Skeletal muscle satellite cell (primary cell): ENCODE data around the gene IFI44L.
A peak's percentile ranks its signal among the peaks of the same experiment; 100 is the strongest.

Experiments
- H3K27me3 ChIP-seq: 2 replicates; pipeline ENCODE4 v1.7.0; 2013; ENCODE audit warnings: low read length; ENCODE audit not compliant: control insufficient read depth, insufficient read depth
- H3K36me3 ChIP-seq: 2 replicates; pipeline ENCODE4 v1.7.0; 2013; ENCODE audit warnings: mild to moderate bottlenecking, control low read depth, low read length; ENCODE audit not compliant: insufficient read depth
- H3K4me1 ChIP-seq: 2 replicates; pipeline ENCODE4 v1.7.0; 2013; ENCODE audit warnings: low read length; ENCODE audit not compliant: control insufficient read depth, insufficient read depth
- H3K4me2 ChIP-seq: 2 replicates; pipeline ENCODE4 v1.7.0; 2013; ENCODE audit warnings: mild to moderate bottlenecking, low read length
- H3K4me3 ChIP-seq: 2 replicates; pipeline ENCODE4 v1.7.0; 2013; ENCODE audit warnings: low read length
- H3K9ac ChIP-seq: 2 replicates; pipeline ENCODE4 v1.7.0; 2013; ENCODE audit warnings: mild to moderate bottlenecking, low read depth, low read length, moderate library complexity
- H3K9me3 ChIP-seq: replicated peaks from 2 replicates; pipeline ENCODE4 v1.7.0; 2013; ENCODE audit warnings: mild to moderate bottlenecking, control low read depth, low read length

IFI44L gene

DNA sequence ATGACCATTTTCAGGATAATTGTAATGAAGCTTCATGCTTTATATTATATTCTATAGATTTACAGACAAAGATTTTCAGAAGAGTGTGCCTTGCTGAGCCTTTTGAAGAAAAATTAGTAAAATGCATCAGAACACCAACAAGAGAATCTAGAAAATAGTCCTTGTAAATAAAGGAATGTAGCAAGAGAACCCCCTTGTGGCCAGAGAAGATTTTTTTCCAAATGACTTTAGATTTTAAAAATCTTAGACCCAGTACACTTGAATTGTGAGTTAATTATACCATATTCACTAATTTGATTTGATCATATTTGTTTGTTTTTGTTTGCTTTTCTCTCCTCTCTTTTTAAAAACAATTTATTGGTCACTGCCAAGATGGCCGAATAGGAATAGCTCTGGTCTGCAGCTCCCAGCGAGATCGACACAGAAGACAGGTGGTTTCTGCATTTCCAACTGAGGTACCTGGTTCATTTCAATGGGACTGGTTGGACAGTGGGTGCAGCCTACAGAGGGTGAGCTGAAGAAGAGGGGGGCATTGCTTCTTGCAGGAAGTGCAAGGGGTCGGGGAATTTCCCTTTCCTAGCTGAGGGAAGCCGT lies 12.8 kb upstream of the IFI44L start:
- no peak overlapping the region for H3K9ac ChIP-seq
- no peaks in the 10 kb centered on the region for H3K36me3 ChIP-seq
- H3K27me3 ChIP-seq: no peaks in the 10 kb centered on the region
- no peak overlapping the region for H3K4me3 ChIP-seq
- no peaks in the 10 kb centered on the region for H3K9me3 ChIP-seq
- no peak overlapping the region for H3K4me2 ChIP-seq
- peaks cover 12% of the 10 kb centered on the region for H3K4me1 ChIP-seq

DNA sequence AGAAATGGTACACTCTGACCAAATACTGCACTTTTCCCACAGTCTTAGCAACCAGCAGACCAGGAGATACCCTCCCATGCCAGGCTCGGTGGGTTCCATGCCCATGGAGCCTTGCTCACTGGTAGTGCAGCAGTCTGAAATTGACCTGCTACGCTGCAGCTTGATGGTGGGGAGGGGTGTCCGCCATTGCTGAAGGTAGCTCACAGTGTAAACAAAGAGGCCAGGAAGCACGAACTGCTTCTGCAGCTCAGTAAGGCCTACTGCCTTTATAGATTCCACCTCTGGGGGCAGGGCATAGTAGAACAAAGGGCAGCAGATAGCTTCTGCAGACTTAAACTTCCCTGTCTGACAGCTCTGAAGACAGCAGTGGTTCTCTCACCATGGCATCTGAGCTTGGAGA lies 12.3 kb upstream of the IFI44L start:
- no peaks in the 10 kb centered on the region for H3K9me3 ChIP-seq
- no peak overlapping the region for H3K4me2 ChIP-seq
- no peaks in the 10 kb centered on the region for H3K36me3 ChIP-seq
- H3K27me3 ChIP-seq: no peaks in the 10 kb centered on the region
- no peak overlapping the region for H3K4me3 ChIP-seq
- no peak overlapping the region for H3K9ac ChIP-seq
- H3K4me1 ChIP-seq: peaks cover 12% of the 10 kb centered on the region

DNA sequence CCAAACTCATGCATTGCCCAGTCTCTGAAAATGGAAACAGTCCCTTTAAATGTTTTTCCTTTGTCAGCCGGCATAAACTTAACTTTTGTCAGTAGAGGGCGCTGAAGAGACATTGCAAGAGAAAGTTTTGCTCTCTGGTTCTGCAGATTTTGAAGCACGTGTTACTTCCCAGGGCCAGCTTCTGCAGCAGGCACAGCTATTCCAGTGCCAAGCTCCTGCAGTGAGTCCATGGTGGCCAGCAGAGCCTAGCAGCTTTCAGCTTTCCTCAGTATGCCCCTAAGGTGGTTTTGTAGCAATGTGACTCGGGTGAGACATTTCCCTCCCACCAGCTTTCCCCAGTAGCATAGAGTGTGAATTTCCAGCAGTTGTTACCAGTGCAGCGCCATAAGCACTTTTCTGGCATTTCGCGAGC lies 2.6 kb upstream of the IFI44L start:
- Histone ChIP-seq H3K9me3 (no peaks in the 10 kb centered on the region), H3K4me2 (peak overlapping the region; percentile 43), H3K36me3 (no peaks in the 10 kb centered on the region), H3K9ac (no peak overlapping the region), H3K4me3 (no peak overlapping the region), H3K4me1 (peaks cover 22% of the 10 kb centered on the region), H3K27me3 (no peaks in the 10 kb centered on the region)

DNA sequence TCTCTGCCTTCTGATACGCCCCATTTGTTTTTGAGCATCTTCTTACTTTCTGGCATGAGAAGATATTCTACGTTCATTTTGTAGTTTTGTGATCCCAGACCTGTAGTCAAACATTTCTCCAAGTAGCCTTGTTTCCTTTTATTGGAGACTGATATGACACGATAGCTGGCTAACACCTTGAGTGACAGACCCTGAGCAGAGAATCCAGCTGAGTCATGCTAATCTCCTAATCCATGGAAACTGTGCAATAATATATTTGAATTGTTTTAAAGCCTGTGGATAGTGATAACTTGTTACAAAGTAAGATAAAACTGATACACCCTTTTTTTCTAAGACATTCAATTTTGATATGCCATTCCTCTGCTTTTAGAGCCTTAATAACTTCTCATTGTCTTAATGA lies 1.2 kb upstream of the IFI44L start:
- no peaks in the 10 kb centered on the region for H3K27me3 ChIP-seq
- no peaks in the 10 kb centered on the region for H3K9me3 ChIP-seq
- no peaks in the 10 kb centered on the region for H3K36me3 ChIP-seq
- H3K9ac ChIP-seq: peak overlapping the region; percentile 79
- H3K4me3 ChIP-seq: peak overlapping the region; percentile 69
- peaks cover 22% of the 10 kb centered on the region for H3K4me1 ChIP-seq
- H3K4me2 ChIP-seq: peak overlapping the region; percentile 91

DNA sequence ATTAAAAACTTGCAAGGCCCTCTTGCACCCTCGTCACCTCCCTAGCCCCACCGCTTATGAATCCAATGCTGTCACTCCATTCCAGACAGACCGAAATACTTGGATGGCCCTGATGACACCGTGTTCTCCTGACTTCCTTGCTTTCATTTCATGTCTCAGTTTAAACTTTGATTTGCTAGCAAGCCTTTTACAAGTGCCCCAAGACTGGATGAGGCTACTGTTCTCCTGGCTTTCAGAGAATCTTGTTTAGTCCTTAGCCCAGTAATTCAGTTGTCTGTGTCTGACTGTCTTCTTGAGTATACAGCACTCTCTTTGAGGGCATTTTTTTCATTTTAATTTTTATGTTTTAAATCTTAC lies 824 bp upstream of the IFI44L start:
- peak overlapping the region; percentile 91 for H3K4me2 ChIP-seq
- peak overlapping the region; percentile 79 for H3K9ac ChIP-seq
- no peaks in the 10 kb centered on the region for H3K9me3 ChIP-seq
- no peaks in the 10 kb centered on the region for H3K27me3 ChIP-seq
- peaks cover 22% of the 10 kb centered on the region for H3K4me1 ChIP-seq
- H3K4me3 ChIP-seq: peak overlapping the region; percentile 69
- H3K36me3 ChIP-seq: no peaks in the 10 kb centered on the region

DNA sequence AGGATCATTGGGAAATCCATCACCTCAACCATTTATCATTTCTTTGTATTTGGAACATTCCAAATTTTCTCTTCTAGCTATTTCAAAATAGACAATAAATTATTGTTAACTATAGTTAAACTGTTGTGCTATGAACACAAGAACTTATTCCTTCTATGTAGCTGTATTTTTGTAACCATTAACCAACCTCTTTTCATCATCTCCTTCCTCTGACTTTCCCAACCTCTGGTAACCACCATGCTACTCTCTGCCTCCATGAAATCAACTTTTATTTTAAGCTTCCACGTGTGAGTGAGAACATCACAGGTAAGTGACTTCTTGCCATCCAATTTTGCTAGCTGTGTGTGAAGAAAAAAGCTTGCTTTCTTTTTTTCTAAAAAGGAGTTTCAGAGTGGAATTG lies 418 bp downstream of the IFI44L start:
- H3K4me3 ChIP-seq: peak overlapping the region; percentile 69
- H3K27me3 ChIP-seq: no peaks in the 10 kb centered on the region
- H3K36me3 ChIP-seq: no peaks in the 10 kb centered on the region
- H3K9ac ChIP-seq: peak overlapping the region; percentile 79
- H3K4me1 ChIP-seq: peaks cover 22% of the 10 kb centered on the region
- no peaks in the 10 kb centered on the region for H3K9me3 ChIP-seq
- peak overlapping the region; percentile 91 for H3K4me2 ChIP-seq

DNA sequence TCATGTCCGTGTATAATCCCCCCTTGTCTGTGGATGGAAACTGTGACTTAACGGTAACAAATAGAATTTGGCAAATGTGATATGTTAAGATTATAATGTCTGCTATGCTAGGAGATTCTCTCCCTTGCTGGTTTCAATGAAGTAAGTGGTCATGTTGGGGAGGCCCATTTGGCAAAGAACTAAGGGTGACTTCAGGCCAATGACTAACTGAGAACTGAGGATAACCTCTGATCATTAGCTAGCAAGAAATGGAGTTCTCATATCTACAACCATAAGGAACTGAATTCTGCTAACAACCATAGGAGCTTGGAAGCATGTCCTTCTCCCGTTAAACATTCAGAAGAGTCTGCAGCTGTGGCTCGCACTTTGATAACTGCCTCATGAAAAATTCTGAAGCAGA lies 2.3 kb downstream of the IFI44L start:
- H3K4me1 ChIP-seq: peaks cover 22% of the 10 kb centered on the region
- no peaks in the 10 kb centered on the region for H3K27me3 ChIP-seq
- no peaks in the 10 kb centered on the region for H3K36me3 ChIP-seq
- no peaks in the 10 kb centered on the region for H3K9me3 ChIP-seq
- H3K4me2 ChIP-seq: peak overlapping the region; percentile 57
- H3K4me3 ChIP-seq: peak overlapping the region; percentile 20
- no peak overlapping the region for H3K9ac ChIP-seq

DNA sequence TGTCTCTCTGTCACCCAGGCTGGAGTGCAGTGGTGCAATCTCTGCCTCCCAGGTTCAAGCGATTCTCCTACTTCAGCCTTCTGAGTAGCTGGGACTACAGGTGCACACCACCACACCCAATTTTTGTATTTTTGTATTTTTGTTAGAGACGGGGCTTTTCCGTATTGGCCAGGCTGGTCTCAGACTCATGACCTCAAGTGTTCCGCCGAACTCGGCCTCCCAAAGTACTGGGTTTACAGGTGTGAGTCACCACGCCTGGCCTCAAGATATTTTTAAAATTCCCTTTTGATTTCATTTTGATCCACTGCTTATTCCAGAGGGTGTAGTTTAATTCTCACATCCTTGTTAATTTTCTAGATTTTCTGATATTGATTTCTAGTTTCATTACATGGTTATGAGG lies 3.8 kb downstream of the IFI44L start:
- Histone ChIP-seq H3K4me2 (no peak overlapping the region), H3K27me3 (no peaks in the 10 kb centered on the region), H3K9me3 (no peaks in the 10 kb centered on the region), H3K36me3 (no peaks in the 10 kb centered on the region), H3K9ac (no peak overlapping the region), H3K4me3 (no peak overlapping the region), H3K4me1 (peaks cover 14% of the 10 kb centered on the region)

DNA sequence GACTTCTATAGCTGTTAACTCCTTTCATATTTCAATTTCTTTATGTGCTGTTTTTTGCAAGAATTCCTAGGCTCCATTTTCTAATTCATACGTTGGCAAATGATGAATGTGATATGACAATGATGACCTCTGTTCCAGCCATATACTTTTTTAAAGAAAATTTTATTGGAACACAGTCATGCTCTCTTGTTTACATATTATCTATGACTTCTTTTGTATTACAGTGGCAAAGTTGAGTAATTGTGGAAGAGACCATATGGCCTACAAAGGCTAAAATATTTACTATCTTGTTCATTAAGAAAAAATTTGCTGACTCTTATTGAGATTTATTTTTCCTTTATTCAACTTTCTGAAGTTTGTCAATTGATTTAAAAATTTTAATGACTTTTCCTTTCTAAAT lies 7.1 kb downstream of the IFI44L start:
- Histone ChIP-seq H3K9ac (no peak overlapping the region), H3K36me3 (no peaks in the 10 kb centered on the region), H3K9me3 (no peaks in the 10 kb centered on the region), H3K4me2 (no peak overlapping the region), H3K27me3 (no peaks in the 10 kb centered on the region), H3K4me1 (no peaks in the 10 kb centered on the region), H3K4me3 (no peak overlapping the region)

DNA sequence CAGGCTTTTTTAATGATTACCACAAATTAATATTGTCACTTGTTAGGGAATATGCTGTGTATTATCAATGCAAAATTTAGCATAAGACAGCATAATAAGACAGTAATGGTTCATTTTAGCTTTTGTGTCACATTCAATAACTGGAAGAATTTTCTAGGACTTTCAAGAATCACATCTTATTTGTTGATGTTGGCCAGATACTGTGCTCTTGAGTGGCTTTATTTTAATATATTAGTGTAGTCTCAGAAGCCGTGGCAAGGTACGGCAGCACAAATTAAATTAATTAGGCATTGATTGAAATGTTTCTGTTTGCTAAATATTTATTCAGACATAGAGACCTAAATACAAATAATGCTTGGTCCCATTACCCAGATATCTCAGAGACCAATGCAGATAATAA lies 10.4 kb downstream of the IFI44L start:
- Histone ChIP-seq H3K4me2 (no peak overlapping the region), H3K9me3 (no peaks in the 10 kb centered on the region), H3K9ac (no peak overlapping the region), H3K27me3 (no peaks in the 10 kb centered on the region), H3K4me3 (no peak overlapping the region), H3K4me1 (no peaks in the 10 kb centered on the region), H3K36me3 (no peaks in the 10 kb centered on the region)

DNA sequence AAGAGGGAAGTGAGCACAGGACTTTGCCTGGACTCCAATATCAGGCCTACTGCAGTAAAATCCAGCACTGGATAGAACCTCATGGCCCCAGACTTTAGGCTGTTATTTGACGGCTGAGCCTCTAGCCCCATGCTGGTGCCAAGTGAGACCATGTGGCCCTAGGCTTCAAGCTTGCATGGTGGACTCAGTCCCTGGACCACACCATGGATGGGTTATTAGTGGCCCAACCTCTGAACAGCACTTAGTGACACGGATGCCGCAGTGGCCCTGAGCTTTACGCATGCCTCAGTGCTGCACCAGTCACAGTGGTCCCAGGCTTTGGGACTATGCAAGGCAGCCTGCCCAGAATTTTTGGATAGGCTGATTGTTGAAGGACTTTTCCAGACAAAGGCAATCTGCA lies 13.0 kb downstream of the IFI44L start:
- no peaks in the 10 kb centered on the region for H3K27me3 ChIP-seq
- H3K4me3 ChIP-seq: no peak overlapping the region
- no peaks in the 10 kb centered on the region for H3K4me1 ChIP-seq
- no peak overlapping the region for H3K9ac ChIP-seq
- H3K9me3 ChIP-seq: no peaks in the 10 kb centered on the region
- H3K4me2 ChIP-seq: no peak overlapping the region
- H3K36me3 ChIP-seq: no peaks in the 10 kb centered on the region

DNA sequence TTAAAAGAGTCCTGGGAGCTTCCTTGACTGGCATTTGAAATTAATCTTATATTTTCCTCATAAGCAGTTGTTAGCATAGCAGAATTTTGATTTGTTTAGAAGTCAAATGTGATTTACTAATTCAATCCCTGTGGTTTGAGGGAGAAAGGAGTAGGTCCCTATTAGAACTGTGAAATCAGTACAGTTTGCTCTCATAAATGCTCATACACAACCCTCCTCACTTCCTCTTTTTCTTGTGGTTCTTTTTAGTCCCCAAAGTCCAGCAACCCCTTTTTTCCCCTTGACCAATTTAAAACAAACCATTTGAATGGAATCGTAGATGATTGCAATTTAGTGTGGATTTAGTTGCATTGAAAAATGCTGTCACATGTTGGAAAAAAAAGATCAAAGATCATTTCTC lies 20.2 kb downstream of the IFI44L start:
- H3K36me3 ChIP-seq: peaks cover 4% of the 10 kb centered on the region
- no peaks in the 10 kb centered on the region for H3K9me3 ChIP-seq
- no peak overlapping the region for H3K4me3 ChIP-seq
- H3K9ac ChIP-seq: no peak overlapping the region
- no peaks in the 10 kb centered on the region for H3K27me3 ChIP-seq
- no peak overlapping the region for H3K4me2 ChIP-seq
- no peaks in the 10 kb centered on the region for H3K4me1 ChIP-seq
